ENCODE measurements around the gene INTS7.
"Not testable (repeated sequence)": the region's sequence is repeated elsewhere in the genome, so short reads cannot be mapped to it uniquely, and the experiment has no call there.

The INTS7 gene

GRCh38 chr1:211932231-211932932 lies 103.0 kb downstream of the INTS7 start:
- no peak for DNase-seq

GRCh38 chr1:211929683-211930082 lies 105.7 kb downstream of the INTS7 start:
- no peak for DNase-seq

- DNase-seq: no peak
Observed at GRCh38 chr1:211928993-211929637, 106.2 kb downstream of the INTS7 start.

GRCh38 chr1:211928290-211928801 lies 107.0 kb downstream of the INTS7 start:
- DNase-seq: no peak

GRCh38 chr1:211925016-211925415 lies 110.3 kb downstream of the INTS7 start:
- no peak for DNase-seq

DNA sequence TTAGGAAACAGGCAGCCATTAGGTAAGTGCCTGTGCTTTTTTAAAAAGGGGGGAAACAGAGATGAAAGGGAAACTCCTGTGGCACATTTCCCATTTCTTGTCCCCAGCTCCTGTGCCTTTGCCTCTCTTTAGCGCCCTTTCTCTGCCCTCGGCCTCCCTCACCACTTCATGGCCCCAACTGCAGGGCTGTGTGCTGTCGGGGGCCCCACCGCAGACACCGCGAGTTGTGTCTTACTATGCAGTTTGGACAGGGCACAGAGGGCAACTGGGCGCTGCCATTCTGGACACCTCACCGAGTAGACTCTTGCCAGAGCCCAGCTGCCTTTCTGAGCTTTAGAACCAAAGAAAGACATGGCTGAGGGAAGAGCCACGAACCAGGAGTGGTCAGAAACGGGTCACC lies 111.1 kb downstream of the INTS7 start:
- no peak for DNase-seq

GRCh38 chr1:211923095-211923494 lies 112.3 kb downstream of the INTS7 start:
- no peak for DNase-seq

GRCh38 chr1:211921579-211922095 lies 113.7 kb downstream of the INTS7 start:
- DNase-seq: no peak

GRCh38 chr1:211920602-211921226 lies 114.6 kb downstream of the INTS7 start:
- no peak for DNase-seq

DNA sequence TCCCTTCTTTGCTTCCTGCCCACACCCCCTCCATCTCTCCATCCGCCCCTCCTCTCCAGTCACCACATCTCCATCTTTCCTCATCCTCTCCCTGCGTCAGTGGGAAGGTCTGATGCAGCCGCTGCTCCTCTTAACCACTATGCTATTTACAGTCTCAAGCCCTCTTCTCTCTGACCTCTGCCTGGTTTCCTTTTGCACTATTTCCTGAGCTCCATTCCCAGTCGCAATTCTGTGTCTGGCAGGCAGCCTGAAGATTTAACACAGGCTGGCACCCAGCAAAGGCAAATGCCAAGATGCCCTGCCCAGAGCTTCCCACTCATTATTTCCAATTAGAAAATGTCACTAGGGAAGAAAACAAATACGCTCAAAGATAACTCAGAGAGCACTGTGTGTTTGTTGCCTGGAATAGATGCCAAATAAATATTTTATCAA lies 115.2 kb downstream of the INTS7 start:
- peak; percentile 26 for DNase-seq

DNA sequence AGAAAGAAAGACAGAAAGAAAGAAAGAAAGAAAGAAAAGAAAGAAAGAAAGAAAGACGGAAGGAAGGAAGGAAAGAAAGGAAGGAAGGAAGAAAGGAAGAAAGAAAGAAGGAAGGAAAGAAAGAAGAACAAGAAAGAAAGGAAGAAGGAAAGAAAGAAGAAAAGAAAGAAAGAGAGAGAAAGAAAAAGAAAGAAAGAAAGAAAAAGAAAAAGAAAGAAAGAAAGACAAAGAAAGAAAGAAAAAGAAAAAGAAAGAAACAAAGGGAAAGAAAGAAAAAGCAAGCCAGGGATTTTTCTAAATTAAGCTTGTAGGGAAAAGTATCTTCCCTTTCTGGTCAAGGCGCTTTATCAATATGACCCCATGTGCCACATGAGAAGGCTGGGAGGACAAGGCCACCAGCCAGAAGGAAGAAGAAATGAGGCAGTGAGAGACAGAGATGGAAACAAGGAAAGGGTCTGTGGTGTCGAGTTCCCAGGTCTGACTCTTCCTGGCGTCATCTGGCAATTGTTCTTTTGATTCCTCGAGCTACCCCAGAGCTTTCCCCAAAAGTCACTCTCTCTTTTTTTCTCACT lies 116.4 kb downstream of the INTS7 start:
- DNase-seq: no peak

DNA sequence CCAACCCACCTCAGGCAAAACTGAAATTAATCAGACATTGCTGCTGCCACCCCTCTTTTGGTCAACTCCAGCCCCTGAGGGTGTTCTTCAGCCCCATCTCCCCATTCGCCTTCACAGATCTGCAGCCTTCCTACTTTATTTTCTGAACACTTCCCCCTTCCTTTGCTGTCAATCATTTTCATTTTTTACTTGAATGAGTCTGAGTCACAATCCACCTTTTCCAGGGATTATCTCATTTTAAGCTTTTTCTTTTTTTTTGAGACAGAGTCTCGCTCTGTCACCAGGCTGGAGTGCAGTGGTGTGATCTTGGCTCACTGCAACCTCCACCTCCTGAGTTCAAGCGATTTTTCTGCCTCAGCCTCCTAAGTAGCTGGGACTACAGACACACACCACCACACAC lies 118.9 kb downstream of the INTS7 start:
- DNase-seq: not testable (repeated sequence)

DNA sequence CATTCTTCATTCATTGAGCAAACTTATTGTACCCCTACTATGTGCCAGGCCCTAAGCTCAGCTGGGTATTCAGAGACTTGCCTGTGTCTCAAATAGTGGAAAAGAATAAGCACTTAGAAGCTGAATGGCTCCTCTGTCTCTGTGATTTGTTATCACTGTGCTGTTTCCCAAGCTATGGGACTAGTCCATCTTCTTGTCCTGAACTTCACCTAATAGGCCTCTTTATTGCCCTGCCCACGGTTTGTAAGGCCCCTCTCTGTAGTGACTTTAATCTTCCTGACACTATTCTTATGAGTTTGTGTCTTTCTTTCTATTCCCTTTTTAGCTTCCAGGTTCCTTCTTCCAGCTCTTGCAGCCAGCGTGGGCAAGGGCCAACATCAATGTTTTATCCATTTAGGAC lies 119.4 kb downstream of the INTS7 start:
- DNase-seq: no peak

DNA sequence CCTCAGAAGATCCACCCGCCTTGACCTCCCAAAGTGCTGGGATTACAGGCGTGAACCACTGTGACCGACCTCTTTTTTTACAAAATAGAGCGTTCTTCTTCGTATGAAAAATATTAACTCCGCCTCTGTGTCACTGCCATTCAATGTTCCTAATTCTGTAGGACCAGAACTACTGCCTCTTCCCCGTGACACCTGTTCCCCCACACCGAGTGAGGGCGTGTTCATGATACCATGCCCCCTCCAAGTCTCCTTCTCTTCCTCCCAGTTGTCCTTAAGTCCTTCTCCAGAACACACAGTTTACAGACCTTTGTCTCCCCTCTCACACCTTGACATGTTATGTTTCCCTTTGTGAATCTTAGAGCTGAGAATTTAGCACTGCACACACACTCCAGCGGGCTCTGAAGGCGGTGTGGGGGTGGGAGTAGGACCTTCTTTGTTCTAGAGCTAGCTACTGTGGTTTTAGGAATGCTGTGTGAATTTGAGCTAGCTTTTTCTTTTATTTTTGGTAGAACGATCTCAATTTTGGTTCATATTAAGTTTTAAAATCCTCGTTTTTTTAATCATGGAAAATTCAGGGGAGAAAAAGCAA lies 122.4 kb downstream of the INTS7 start:
- DNase-seq: no peak

DNA sequence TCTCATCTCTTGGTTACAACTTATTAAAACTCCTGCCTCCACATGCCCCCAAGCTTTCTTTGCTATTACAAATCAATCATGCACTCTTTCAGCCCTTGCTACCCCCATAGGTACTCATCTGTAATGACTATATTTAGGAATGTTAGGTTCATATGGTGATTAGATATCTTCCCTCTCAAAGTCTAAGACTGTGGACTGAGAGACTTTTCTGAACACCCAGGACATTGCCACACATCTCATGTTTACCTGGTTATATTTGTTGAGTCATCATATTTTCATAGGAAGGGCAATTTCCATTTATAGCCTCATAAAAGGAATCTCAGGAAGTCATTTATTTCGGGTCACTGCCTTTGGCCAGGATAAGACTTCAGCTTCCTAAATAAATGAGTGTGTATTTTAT lies 123.3 kb downstream of the INTS7 start:
- no peak for DNase-seq

- DNase-seq: peak; percentile 67
Observed at GRCh38 chr1:211910913-211911485, 124.4 kb downstream of the INTS7 start.

DNA sequence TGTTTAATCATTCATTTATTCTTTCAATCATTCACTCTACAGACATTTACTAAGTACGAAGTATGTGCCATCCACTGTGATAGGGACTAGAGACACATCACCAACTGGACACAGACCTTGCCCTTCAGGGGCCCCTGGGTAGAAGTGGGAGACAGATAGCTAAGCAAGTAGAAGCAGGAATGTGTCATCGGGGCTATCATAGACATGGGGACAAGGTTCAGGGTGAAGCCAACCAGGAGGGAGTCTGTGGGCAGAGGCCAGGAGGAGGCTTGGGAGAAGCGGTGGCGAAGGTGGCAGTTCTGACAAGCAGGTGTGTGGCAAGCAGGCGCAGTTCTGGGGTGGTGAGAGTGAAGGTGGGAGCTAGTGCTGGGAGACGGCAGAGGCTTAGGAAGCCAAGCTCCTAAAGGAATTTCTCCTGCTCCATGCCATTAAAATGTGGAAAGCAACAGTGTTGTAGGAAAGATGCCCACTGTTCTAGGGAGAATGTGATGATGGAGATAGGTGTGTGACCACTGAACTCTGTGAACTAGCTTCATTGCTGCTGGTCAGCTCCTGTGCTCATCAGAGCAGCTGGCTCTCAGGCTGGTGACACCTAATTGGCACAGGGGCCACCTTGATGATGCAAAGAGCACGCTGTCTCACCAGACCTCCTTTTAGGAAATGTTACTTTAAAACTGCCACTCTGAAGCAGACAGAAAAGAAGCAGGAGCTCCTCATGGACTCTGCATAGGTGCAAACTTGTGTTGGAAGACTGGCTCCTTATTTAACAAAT lies 125.1 kb downstream of the INTS7 start:
- DNase-seq: no peak

GRCh38 chr1:211909395-211909794 lies 126.0 kb downstream of the INTS7 start:
- no peak for DNase-seq

DNA sequence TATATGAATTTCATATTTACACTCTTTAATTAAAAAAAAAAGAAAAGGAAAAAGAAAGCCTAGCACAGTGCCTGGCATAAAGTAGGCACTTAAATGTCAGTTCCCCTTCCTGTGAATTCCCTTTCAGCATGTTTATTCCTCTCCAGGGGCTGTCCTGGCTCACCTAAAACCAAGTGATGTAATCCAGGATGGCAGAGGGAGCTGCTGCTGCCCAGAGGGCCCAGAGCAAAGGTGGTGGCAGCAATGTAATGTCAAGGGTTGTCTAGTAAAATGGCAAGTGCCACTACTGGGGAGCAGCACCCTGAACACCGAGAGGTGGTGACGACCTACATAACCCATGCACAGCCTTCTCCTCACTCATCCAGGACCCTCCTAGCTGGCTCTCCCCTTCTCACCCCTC lies 126.4 kb downstream of the INTS7 start:
- DNase-seq: no peak

DNA sequence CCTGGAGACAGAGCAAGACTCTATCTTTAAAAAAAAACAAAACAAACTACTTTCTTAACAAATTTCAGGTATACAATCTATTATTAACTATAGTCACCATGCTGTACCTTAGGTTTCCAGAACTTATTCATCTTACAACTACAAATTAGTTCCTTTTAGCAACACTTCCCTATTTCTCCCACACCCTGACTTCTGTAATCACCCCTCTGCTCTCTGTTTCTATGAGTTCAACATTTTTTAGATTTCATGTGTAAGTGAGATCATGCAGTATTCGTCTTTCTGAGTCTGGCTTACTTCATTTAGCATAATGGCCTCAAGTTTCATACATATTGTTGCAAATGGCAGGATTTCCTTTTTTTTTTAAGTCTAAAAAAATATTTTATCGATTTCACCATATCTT lies 126.9 kb downstream of the INTS7 start:
- DNase-seq: peak; percentile 22

- DNase-seq: no peak
Observed at GRCh38 chr1:211903490-211904245, 131.7 kb downstream of the INTS7 start.

Data from GDM1 (cell line).